ENCODE measurements around the gene GNAL.

GNAL gene

GRCh38 chr18:11721720-11722119 lies 32.7 kb downstream of the GNAL start (continued):
- TF ChIP-seq ZNF580 (tag by site-specific recombination; IDR thresholded peaks at IDR 0.05) (0 out of 2 replicates have a peak, but pooled peaks have one; percentile 18), ZNF701 (tag by site-specific recombination; IDR thresholded peaks at IDR 0.05) (no peak), ZNF362 (tag by site-specific recombination; IDR thresholded peaks at IDR 0.05) (no peak), ZNF544 (tag by site-specific recombination; IDR thresholded peaks at IDR 0.05) (no peak), HOXC10 (CRISPR knock-in tag; IDR thresholded peaks at IDR 0.05) (no peak), SP7 (tag by site-specific recombination; IDR thresholded peaks at IDR 0.05) (no peak), ZNF692 (tag by site-specific recombination; IDR thresholded peaks at IDR 0.05) (no peak), ZNF184 (tag by site-specific recombination; IDR thresholded peaks at IDR 0.05) (no peak), ZNF416 (tag by site-specific recombination; IDR thresholded peaks at IDR 0.05) (no peak), ZNF639 (tag by site-specific recombination; IDR thresholded peaks at IDR 0.05) (no peak), SP3 (tag by site-specific recombination; IDR thresholded peaks at IDR 0.05) (no peak), ZNF274 (IDR thresholded peaks at IDR 0.05; ENCODE audit: low read length) (no peak), ZNF274 (tag by site-specific recombination; IDR thresholded peaks at IDR 0.05; ENCODE audit: borderline replicate concordance) (no peak), ZBTB49 (tag by site-specific recombination; IDR thresholded peaks at IDR 0.05; ENCODE audit: low read depth) (no peak), ZEB2 (tag by site-specific recombination; IDR thresholded peaks at IDR 0.05) (no peak), ZNF518A (tag by site-specific recombination; conservative IDR thresholded peaks at IDR 0.05; ENCODE audit: low read depth) (peak; percentile 74), ZNF354C (tag by site-specific recombination; IDR thresholded peaks at IDR 0.05; ENCODE audit: borderline replicate concordance, low read depth) (no peak), ZNF24 (tag by site-specific recombination; IDR thresholded peaks at IDR 0.05) (no peak), ZNF248 (tag by site-specific recombination; IDR thresholded peaks at IDR 0.05) (no peak), ZNF335 (tag by site-specific recombination; conservative IDR thresholded peaks at IDR 0.05) (no peak), ZNF558 (tag by site-specific recombination; IDR thresholded peaks at IDR 0.05) (0 out of 2 replicates have a peak, but pooled peaks have one; percentile 62), ZNF791 (tag by site-specific recombination; IDR thresholded peaks at IDR 0.05) (0 out of 2 replicates have a peak, but pooled peaks have one; percentile 58), ZNF621 (tag by site-specific recombination; IDR thresholded peaks at IDR 0.05) (no peak), ZNF548 (tag by site-specific recombination; IDR thresholded peaks at IDR 0.05) (no peak), KLF17 (tag by site-specific recombination; IDR thresholded peaks at IDR 0.05) (no peak), SETDB1 (IDR thresholded peaks at IDR 0.05; ENCODE audit: insufficient read length, low read length) (no peak), ZBTB7A (tag by site-specific recombination; IDR thresholded peaks at IDR 0.05; ENCODE audit: low read depth) (no peak), ZNF394 (tag by site-specific recombination; IDR thresholded peaks at IDR 0.05; ENCODE audit: borderline replicate concordance) (peak; percentile 89)

All from HEK293 (cell line).